HG02885 (cell line): ENCODE data around the gene PDE5A.
"Not testable (repeated sequence)": the region's sequence is repeated elsewhere in the genome, so short reads cannot be mapped to it uniquely, and the experiment has no call there.

Experiments used
- ATAC-seq: cut with Tn5 transposase; IDR thresholded peaks from one replicate; pipeline ENCODE4 v1.9.1; 2021; ENCODE audit warnings: mild to moderate bottlenecking; ENCODE audit not compliant: unreplicated experiment, poor library complexity

PDE5A gene

DNA sequence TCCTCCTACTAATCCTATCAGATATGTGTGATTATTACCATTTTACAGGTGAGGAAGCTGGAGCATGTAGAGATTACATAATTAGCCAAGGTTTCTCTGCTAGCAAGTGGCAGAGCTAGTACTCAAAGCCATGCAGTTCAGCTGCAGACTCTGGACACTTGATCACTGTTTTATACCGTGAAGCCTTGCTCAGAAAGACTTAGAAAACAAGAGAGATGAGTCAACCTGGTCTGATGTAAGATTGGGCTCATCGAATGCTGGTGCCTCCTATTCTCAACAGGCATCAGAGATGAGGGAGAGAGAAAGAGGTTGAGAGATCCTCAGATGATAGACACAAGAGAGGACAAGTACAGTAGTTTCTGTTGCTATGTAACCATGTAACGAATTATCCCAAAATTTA, 19.0 kb upstream of the PDE5A start:
- ATAC-seq, result no peak

GRCh38 chr4:119646347-119647071, 17.9 kb upstream of the PDE5A start:
- no peak for ATAC-seq

DNA sequence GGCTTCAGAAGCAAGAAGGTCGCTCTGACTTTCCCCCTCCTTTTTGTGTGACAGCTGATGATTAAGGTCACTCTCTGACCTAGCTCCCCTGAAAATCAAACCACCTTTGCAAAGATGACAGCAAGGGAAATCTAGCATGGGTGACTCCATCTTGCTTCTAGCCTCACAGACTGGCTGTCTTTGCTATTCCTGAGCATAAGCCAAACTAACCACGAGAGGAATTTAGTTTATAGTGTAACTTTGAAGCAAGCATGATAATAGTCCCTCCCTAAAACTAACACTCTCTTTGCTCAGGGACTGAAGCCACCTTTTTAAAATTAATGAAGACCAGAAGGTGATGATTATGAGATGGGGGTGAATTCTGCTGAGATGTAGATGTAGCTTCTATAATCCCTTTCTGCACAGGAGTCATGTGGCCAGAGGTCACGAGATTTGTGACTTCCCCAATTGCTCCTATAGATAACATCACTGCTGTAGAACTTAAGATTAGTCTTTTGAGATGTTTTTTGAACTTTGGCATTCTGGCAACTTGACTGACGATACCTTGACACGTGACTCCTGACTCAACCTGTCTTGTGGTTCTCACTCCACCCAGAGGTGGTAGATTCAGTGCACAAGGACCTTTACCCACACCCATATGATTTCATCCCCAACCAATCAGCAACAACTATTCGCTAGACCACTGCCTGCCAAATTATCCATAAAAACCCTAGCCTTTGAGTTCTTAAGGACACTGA, 14.9 kb upstream of the PDE5A start:
- no peak for ATAC-seq

- ATAC-seq, result no peak
Observed at GRCh38 chr4:119641765-119642164, 13.2 kb upstream of the PDE5A start.

GRCh38 chr4:119638359-119638758, 9.8 kb upstream of the PDE5A start:
- no peak for ATAC-seq

GRCh38 chr4:119636851-119637250, 8.2 kb upstream of the PDE5A start:
- not testable (repeated sequence) for ATAC-seq

- ATAC-seq, result no peak
Observed at GRCh38 chr4:119632216-119632615, 3.6 kb upstream of the PDE5A start.

DNA sequence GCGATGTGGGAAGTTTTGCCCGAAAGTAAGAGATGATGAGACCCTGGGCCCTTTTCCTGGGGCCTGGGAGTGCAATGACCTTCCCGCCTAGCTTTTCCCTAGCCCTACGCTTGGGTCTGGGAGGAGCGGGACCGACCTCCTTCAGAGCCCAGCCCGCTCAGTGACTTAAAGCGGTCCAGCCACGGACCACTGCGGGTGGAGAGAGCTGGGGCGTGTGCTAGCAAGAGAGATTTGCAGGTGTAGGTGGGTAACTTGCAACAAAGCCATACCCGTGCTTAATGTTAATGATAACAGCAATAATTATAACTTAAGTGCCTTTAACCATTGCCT, 503 bp upstream of the PDE5A start:
- peak; percentile 36 for ATAC-seq

DNA sequence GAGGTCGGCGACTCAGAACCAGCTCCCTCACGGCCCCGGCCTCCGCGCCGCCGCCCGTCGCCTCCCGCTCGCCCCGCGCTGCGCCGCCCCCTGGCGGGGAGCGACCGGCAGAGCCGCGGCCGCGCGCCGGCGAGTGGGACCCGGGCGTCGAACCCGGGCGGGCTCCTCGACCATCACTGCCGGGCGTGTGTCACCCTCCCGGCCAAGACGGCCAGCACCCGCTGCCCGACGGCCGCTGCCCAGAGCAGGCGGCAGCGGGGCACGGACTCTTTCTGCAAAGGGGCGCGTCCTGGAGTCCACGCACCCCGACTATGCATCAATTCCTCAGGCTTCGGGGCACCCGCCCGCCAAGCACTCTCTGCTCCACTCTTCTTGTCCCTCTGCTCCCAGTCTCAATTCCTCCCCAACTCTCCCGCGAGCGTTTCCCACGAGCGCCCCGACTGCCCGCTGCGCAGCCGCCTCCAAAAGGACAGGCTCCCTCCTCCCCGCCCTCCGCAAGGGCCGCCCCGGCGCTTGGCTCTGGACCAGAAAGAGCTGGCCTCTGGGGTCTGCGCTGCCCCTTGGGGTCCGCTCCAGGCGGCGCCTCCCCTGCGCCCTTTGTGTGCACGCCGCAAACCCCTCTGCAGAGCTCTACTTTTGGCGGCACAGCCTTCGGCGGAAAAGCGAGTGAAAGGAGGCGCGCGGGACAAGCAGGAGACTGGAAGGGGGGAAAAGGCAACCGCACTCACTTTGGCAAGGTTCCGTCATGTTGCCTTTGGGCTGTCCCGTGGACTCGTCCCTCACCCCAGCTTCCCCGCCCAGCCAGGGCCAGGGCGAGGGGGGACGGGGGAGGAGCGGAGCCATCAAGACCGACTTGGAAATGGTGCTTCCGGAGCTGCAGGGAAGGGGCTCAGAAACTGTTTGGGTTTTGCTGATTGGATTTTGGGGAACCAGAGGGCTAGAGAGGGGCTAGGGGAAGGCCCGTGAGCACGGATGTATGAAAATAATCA, 1.0 kb downstream of the PDE5A start:
- peak; percentile 63 for ATAC-seq

DNA sequence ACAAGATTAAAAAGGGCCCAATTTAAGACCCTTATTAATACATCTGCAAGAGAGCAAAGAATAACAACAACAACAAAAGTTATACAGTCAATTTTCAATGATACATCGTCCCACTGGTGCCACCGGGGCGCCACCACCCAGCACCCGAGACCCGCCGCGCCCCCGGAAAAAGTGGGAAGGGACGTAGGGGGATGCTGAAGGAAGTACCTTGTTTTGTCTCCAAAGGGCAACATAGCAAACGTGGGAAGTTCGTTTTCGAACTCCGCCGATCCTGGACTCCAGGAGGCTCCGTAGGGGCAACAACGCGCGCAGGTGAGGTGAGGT, 1.7 kb downstream of the PDE5A start:
- ATAC-seq, result no peak

GRCh38 chr4:119626420-119626819, 2.2 kb downstream of the PDE5A start:
- no peak for ATAC-seq

DNA sequence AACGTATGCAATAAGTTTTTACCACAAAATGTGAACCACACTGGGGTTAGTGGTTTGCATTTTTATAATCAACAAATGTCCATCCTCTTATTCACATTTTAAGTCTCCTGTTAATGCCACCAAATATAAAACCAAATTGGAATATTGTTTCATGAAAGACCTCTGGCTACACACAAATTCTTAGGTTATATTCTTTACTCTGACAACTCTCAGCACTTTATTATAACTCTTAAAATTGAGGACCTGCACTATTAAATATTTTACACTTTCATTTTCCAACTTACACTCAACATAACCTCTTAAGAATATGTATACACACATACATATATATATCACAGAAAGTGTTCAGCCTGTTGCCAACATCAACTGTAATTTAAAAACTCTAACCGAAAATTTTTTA, 2.8 kb downstream of the PDE5A start:
- no peak for ATAC-seq

DNA sequence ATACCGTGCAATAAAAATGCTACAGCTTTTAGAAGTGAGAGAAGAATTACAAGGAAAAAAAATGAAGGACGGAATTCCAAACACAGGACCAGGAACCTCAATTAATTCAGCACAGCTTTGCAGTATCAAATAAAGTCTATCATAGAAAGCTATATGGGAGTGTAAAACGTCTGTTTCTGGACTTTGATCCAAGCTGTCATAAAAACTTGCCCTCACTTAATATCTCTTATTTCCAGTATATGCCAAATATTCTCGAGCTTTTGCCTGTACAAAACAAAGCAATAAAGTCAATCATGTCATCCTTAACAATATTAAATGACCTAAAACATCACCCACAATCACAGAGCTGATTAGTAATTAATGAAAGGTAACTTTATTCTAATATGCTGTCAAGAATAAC, 4.2 kb downstream of the PDE5A start:
- no peak for ATAC-seq

DNA sequence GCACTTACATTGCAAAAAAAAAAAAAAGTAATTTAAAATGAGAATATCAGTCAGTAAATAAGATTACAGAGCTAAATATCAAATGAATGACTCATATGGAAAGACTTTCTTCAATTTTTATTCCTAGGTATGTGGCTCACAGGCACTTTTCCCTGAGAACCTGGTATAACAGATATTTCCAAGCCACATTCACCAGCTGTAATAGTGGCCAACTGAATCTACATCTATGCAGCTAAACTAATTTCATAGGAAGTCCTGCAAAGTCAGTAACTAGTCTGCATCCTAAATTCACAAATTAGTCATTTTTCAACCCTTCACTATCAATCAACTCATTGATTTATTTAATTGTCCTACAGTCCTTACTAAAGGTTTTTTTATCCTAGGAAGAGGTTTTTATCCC, 5.6 kb downstream of the PDE5A start:
- no peak for ATAC-seq

DNA sequence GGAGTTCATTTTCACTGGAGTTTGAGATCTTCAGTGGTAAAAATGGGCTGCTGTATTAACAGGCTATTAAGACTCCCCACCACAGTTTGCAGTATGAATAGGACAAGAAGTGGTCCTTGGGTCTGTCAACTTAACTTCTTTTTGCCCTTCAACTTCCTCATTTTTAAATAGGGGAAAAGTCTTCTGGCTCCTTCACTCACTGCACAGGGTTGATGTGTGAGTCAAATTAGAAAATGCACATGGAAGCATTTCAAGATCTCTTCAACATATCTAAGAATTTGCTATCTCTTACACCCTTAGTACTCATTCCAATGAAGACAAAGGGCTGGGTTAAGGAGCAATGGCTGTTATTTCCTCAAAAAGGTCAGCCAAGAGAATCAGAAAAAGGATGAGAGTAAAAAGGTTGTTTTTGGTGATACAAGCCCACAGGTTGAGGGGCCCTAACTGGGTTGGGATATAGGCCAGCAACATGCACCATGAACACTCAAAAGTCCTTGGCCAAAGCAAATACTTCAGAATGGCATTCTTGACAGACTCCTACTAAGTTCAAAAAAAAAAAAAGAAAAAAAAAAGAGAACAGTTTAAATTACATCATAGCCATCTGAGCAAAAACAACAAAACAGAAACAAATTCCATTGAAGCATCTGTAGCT, 13.4 kb downstream of the PDE5A start:
- ATAC-seq, result no peak

DNA sequence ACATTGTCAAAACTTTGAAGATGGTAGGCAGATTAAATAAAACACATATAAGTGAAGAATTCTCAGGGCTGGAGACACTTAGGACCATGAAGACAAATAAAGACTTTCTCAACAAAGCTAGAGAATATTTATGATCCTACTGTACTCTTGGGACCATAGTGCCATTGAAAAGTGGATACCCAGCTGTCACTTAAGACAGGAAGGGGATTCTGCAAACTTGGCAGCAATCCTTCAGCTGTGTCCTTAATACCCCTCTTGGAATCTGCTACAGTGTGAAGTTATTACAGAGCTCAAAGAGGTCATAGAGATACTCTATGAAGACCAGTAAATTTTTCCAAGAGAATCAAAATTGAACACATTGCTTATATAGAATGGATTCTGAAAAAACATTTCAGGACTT, 24.3 kb downstream of the PDE5A start:
- no peak for ATAC-seq

DNA sequence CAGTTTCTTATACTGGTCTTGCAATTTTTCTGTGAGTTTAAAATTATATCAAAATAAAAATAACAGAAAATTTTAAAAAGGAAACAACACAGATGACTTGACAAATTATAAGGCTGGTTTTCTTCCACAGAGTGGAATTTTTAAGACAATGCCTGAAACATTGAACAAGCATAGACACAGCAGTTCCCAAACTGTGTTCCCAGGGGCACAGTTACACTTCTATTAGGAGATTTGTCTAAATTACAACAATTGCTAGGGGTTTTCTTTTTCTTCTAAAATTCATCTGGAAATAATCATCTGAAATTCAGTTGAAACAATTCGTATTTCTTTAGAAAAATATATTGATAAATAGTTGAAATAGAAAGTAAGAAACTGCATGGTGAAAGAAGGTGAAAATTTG, 26.2 kb downstream of the PDE5A start:
- no peak for ATAC-seq

GRCh38 chr4:119598521-119598920, 30.1 kb downstream of the PDE5A start:
- ATAC-seq, result no peak

DNA sequence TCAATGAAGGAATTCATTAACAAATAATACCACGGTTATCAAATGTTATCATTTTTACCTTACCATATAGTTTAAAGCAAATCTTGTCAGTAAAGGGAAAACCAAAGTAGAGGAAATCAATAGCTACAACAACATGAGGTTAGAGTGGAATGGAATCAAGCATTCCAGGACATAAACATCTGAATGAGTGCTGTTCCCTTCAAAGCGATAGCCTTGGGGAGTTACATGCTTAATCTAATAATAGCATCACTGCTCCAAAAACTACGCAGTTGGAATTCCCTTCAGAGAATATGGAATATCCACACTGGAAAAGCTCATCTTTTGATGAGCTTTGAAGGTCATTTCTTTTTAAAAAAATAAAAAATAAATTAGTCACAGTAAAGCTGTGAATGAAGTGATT, 31.2 kb downstream of the PDE5A start:
- ATAC-seq, result no peak

DNA sequence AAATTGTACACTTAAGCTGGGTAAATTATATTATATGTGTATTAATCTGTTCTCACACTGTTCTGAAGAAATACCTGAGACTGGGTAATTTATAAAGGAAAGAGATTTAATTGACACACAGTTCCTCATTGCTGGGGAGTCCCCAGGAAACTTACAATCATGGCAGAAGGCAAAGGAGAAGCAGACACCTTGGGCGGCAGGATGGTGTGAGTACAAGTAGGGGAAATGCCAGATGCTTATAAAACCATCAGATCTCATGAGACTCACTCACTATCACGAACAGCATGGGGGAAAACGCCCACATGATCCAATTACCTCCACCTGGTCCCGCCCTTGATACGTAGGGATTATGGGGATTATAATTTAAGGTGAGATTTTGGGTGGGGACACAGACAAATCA, 34.9 kb downstream of the PDE5A start:
- ATAC-seq, result no peak

DNA sequence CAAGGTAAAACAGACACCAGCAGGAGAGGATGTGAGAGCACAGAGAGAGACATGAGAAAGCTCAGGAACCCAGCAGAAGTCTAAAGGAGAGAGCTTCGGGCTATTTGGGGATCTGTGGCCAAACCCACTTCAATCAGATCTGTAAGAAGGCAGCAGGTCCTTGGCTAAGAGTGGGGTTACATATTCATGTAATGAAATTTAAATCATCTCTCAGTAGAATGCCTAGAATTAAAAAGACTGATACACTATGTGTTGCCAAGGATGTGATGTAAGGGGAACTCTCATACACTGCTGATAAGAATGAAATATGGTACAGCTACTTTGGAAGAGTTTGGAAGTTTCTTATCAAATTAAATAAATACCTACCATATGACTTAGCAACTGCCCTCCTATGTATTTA, 35.8 kb downstream of the PDE5A start:
- ATAC-seq, result no peak
